H1 (cell line): Measurements from ENCODE around the gene BCL6B. TPM values are rescaled to one million over a fixed set of nuclear protein-coding genes. Genes with fewer than 3 reads are reported as not detected.

Experiments used
- CTCF ChIA-PET: fragments of 300-600 bp; sonication (Branson Sonifier 250); formaldehyde crosslinking; loops from one replicate; lab custom pipeline; 2021; ENCODE audit not compliant: partially characterized antibody; lab: Charles Lee
- POLR2A ChIA-PET: fragments of 300-600 bp; sonication (Branson Sonifier 250); formaldehyde crosslinking; loops from one replicate; lab custom pipeline; 2021; ENCODE audit warnings: inconsistent platforms; ENCODE audit not compliant: partially characterized antibody; lab: Charles Lee
- DNase-seq, 2 experiments: peaks; one replicate each; pipeline versions ENCODE4 v3.0.0 to v3.0.0-alpha.2; 2010 to 2022; ENCODE audit warnings: low spot score in 2 of 2, low read depth in 1 of 2, mixed read lengths in 1 of 2
- FAIRE-seq: peaks from 2 replicates; lab custom pipeline; 2011; peaks lifted over from hg19 to GRCh38; lab: Jason Lieb, UNC
- H2AFZ ChIP-seq: 2 replicates; pipeline ENCODE4 v1.8.1; 2012; ENCODE audit warnings: low read length, inconsistent platforms
- H2AK5ac ChIP-seq: 2 replicates; pipeline ENCODE4 v1.6.1; 2013; ENCODE audit warnings: low read depth, low read length
- H2BK120ac ChIP-seq: replicated peaks from 2 replicates; pipeline ENCODE3; 2013; ENCODE audit warnings: low read depth, low read length, inconsistent platforms
- H2BK12ac ChIP-seq: 2 replicates; pipeline ENCODE4 v1.6.1; 2013; ENCODE audit warnings: low read depth, low read length
- H2BK15ac ChIP-seq: 2 replicates; pipeline ENCODE4 v1.6.1; 2013; ENCODE audit warnings: low read length
- H2BK20ac ChIP-seq: 2 replicates; pipeline ENCODE4 v1.6.1; 2013; ENCODE audit warnings: low read length
- H2BK5ac ChIP-seq: 2 replicates; pipeline ENCODE4 v1.6.1; 2013; ENCODE audit warnings: low read depth, low read length
- H3K14ac ChIP-seq: 2 replicates; pipeline ENCODE4 v1.6.1; 2013; ENCODE audit warnings: inconsistent platforms; ENCODE audit not compliant: insufficient read length
- H3K18ac ChIP-seq: 2 replicates; pipeline ENCODE4 v1.6.1; 2013; ENCODE audit warnings: low read length; ENCODE audit errors: extremely low read depth
- H3K23ac ChIP-seq: 2 replicates; pipeline ENCODE4 v1.6.1; 2013; ENCODE audit warnings: inconsistent platforms; ENCODE audit not compliant: insufficient read length
- H3K23me2 ChIP-seq: 2 replicates; pipeline ENCODE4 v1.6.1; 2013; ENCODE audit warnings: low read depth, low read length
- H3K27ac ChIP-seq: 2 replicates; pipeline ENCODE4 v1.6.1; 2011; ENCODE audit warnings: low read depth, low read length, inconsistent platforms
- H3K27me3 ChIP-seq, 4 experiments: replicated peaks in 1 of 4; 1 replicate in 1 of 4; 2 replicates in 3 of 4; pipeline versions ENCODE4 v1.6.1 to v1.8.1; 2011 to 2013; ENCODE audit warnings: low read length in 3 of 4, mild to moderate bottlenecking in 3 of 4, inconsistent platforms in 2 of 4, mixed read lengths in 2 of 4, moderate library complexity in 1 of 4; ENCODE audit not compliant: control insufficient read depth in 3 of 4, insufficient read depth in 3 of 4; ENCODE audit errors: extremely low read depth in 1 of 4
- H3K36me3 ChIP-seq, 4 experiments: 2 replicates each; pipeline versions ENCODE4 v1.6.1 to v1.8.1; 2011 to 2013; ENCODE audit warnings: mild to moderate bottlenecking in 4 of 4, low read length in 3 of 4, moderate library complexity in 2 of 4, control low read depth in 1 of 4, inconsistent platforms in 1 of 4; ENCODE audit not compliant: insufficient read depth in 4 of 4, control insufficient read depth in 2 of 4
- H3K4ac ChIP-seq: replicated peaks from 2 replicates; pipeline ENCODE3; 2013; ENCODE audit warnings: low read length, low read depth, mixed read lengths, inconsistent platforms; ENCODE audit not compliant: insufficient read length
- H3K4me1 ChIP-seq, 4 experiments: replicated peaks in 1 of 4; 1 replicate in 1 of 4; 2 replicates in 3 of 4; pipeline versions ENCODE4 v1.6.1 to v1.8.1; 2011 to 2013; ENCODE audit warnings: low read length in 3 of 4, inconsistent platforms in 2 of 4, mixed read lengths in 1 of 4; ENCODE audit not compliant: insufficient read depth in 4 of 4, control insufficient read depth in 3 of 4
- H3K4me2 ChIP-seq, 2 experiments: 2 replicates each; pipeline versions ENCODE4 v1.6.1 to v1.8.1; 2011 to 2013; ENCODE audit warnings: low read depth in 2 of 2, low read length in 2 of 2, control low read depth in 1 of 2, inconsistent platforms in 1 of 2, mild to moderate bottlenecking in 1 of 2; ENCODE audit not compliant: insufficient read depth in 1 of 2
- H3K4me3 ChIP-seq, 4 experiments: fragments of 200-600, 300-600 bp in 1 of 4; sonication (generic), shearing (Covaris generic), sonication (Bioruptor Twin) in 1 of 4; 2 replicates each; pipeline versions ENCODE4 v1.5.1 to v1.8.1; 2011 to 2016; ENCODE audit warnings: low read length in 4 of 4, low read depth in 3 of 4, control low read depth in 2 of 4, inconsistent platforms in 2 of 4, mild to moderate bottlenecking in 2 of 4, mixed read lengths in 1 of 4, moderate library complexity in 1 of 4; ENCODE audit not compliant: insufficient read depth in 2 of 4; ENCODE audit errors: extremely low read depth in 1 of 4
- H3K56ac ChIP-seq: replicated peaks from 2 replicates; pipeline ENCODE3; 2013; ENCODE audit warnings: low read depth, mild to moderate bottlenecking, mixed read lengths, low read length, inconsistent platforms; ENCODE audit not compliant: insufficient read length
- H3K79me1 ChIP-seq: 2 replicates; pipeline ENCODE4 v1.6.1; 2013; ENCODE audit warnings: low read depth, low read length, control low read depth
- H3K79me2 ChIP-seq, 2 experiments: 2 replicates each; pipeline versions ENCODE4 v1.6.1 to v1.8.1; 2012 to 2013; ENCODE audit warnings: low read length in 2 of 2, mild to moderate bottlenecking in 2 of 2, inconsistent platforms in 1 of 2; ENCODE audit not compliant: insufficient read depth in 2 of 2, control insufficient read depth in 1 of 2
- H3K9ac ChIP-seq, 4 experiments: replicated peaks in 1 of 4; 1 replicate in 1 of 4; 2 replicates in 3 of 4; pipeline versions ENCODE4 v1.6.1 to v1.8.1; 2011 to 2013; ENCODE audit warnings: low read depth in 3 of 4, low read length in 3 of 4, control low read depth in 2 of 4, mild to moderate bottlenecking in 2 of 4, moderate library complexity in 2 of 4, inconsistent platforms in 1 of 4; ENCODE audit errors: extremely low read depth in 1 of 4
- H3K9me3 ChIP-seq, 2 experiments: 2 replicates each; pipeline versions ENCODE4 v1.6.1 to v1.8.1; 2012 to 2013; ENCODE audit warnings: mild to moderate bottlenecking in 2 of 2, moderate library complexity in 2 of 2, control low read depth in 1 of 2, inconsistent platforms in 1 of 2, low read depth in 1 of 2, low read length in 1 of 2, mixed read lengths in 1 of 2; ENCODE audit not compliant: insufficient read depth in 2 of 2
- H4K20me1 ChIP-seq, 2 experiments: replicated peaks in 1 of 2; 2 replicates each; pipeline versions ENCODE3 to v1.8.1; 2011 to 2013; ENCODE audit warnings: inconsistent platforms in 2 of 2, low read length in 2 of 2, mild to moderate bottlenecking in 1 of 2; ENCODE audit not compliant: insufficient read depth in 2 of 2, control insufficient read depth in 1 of 2
- H4K5ac ChIP-seq: 2 replicates; pipeline ENCODE4 v1.6.1; 2013; ENCODE audit warnings: low read length, low read depth, mixed read lengths, inconsistent platforms; ENCODE audit not compliant: insufficient read length
- H4K8ac ChIP-seq: 2 replicates; pipeline ENCODE4 v1.8.0; 2013; ENCODE audit warnings: mild to moderate bottlenecking, moderate library complexity, low read length, inconsistent platforms; ENCODE audit not compliant: insufficient read depth; ENCODE audit errors: extremely low read depth
- H4K91ac ChIP-seq: replicated peaks from 2 replicates; pipeline ENCODE3; 2013; ENCODE audit warnings: low read length, mixed read lengths, inconsistent platforms; ENCODE audit not compliant: insufficient read length
- BCL11A ChIP-seq, 2 experiments: IDR thresholded peaks; one replicate each; pipeline ENCODE4 v1.6.1; 2011; ENCODE audit warnings: low read depth in 2 of 2, low read length in 2 of 2, mild to moderate bottlenecking in 2 of 2
- WGBS, 2 experiments: shearing (Covaris generic) in 1 of 2; methylation state at CpG; one replicate each; pipeline versions ENCODE4 v1.1.6 to v1.1.7; 2013 to 2015; ENCODE audit warnings: low lambda C conversion rate in 2 of 2, mixed read lengths in 2 of 2, inconsistent platforms in 1 of 2, low coverage in 1 of 2, missing lambda C conversion rate in 1 of 2; ENCODE audit not compliant: insufficient replicate concordance in 2 of 2, insufficient coverage in 1 of 2, insufficient read length in 1 of 2; ENCODE audit errors: extremely low coverage in 1 of 2, missing lambda C conversion rate in 1 of 2; 5-methylcytosine and 5-hydroxymethylcytosine counted together
- polyA plus RNA-seq, 7 experiments: library from polyadenylated mRNA; depleted of rRNA in 3 of 7; stranded (reverse) in 5 of 7; unstranded in 2 of 7; fragments of >200 nt in 5 of 7; fragments of 200-250 nt in 2 of 7; gene quantifications; 1 replicate in 5 of 7; 2 replicates in 1 of 7; 4 replicates in 1 of 7; pipeline versions ENCODE4 v1.2.1 to v1.2.3, GENCODE V29; 2011 to 2013; ENCODE audit warnings: missing spikeins in 2 of 7, mixed read lengths in 2 of 7
- total RNA-seq: library from RNA; stranded (reverse); fragmentation: NEBNext Ultra II Directional; extraction: Animal tissue kit (Norgen Biotek cat#: 25700); gene quantifications from 2 replicates; pipeline ENCODE4 v1.2.1, GENCODE V29; 2021

BCL6B gene
- total and polyA plus RNA-seq, 2 of the 8 experiments (the other 6 are each of a cell fraction or from before 2014, with no cell fraction given) = 6.6 to 8.7 TPM

GRCh38 chr17:7024402-7024785, 1.5 kb downstream of the BCL6B start:
- H3K4me2 ChIP-seq = no peak overlapping the region; a peak in 1 of 4 replicates
- no peak overlapping the region for H2BK5ac ChIP-seq
- no peak overlapping the region for H3K4ac ChIP-seq
- WGBS, 2 experiments = 92% methylated on average over 8 of the region's 8 CpGs; no CpG with 5 or more reads in 1 of the 2 experiments
- H3K36me3 ChIP-seq = peaks cover 0 to 8% (median 3%) of the 10 kb centered on the region in 4 experiments; a peak in 1 of 8 replicates
- H4K5ac ChIP-seq = no peak overlapping the region
- no peak overlapping the region for H3K27ac ChIP-seq
- H3K27me3 ChIP-seq = peaks cover 0 to 16% (median 14%) of the 10 kb centered on the region in 4 experiments; a peak in 6 of 7 replicates
- no peak for TF ChIP-seq BCL11A (IDR thresholded peaks at IDR 0.05; ENCODE audit: low read depth in 2 of 2, low read length in 2 of 2)
- TF ChIP-seq, all 59 proteins: peak for 0
- DNase-seq (no peak), FAIRE-seq (no peak)
- H2AK5ac ChIP-seq = peak overlapping the region; percentile 60; the same call in 1 of the 2 replicates
- no peaks in the 10 kb centered on the region for H4K20me1 ChIP-seq
- H3K79me1 ChIP-seq = no peaks in the 10 kb centered on the region
- no peak overlapping the region for H2BK120ac ChIP-seq
- no peak overlapping the region for H3K18ac ChIP-seq
- no peak overlapping the region for H3K23ac ChIP-seq
- H4K8ac ChIP-seq = no peak overlapping the region
- ChIA-PET POLR2A (interaction anchor here (1.0 to 2.7 kb wide), 2 partner anchors 11 to 19 kb away, joined by 4 to 15 read pairs; partner anchors contain the start of gene SLC16A13), CTCF (interaction anchor here (0.6 to 2.4 kb wide), 5 partner anchors 8 to 153 kb away, joined by 3 to 6 read pairs (median 3); no protein-coding TSS in a partner anchor)
- no peaks in the 10 kb centered on the region for H3K9me3 ChIP-seq
- 0 out of 2 replicates have a peak overlapping the region, but pooled peaks have one; percentile 60 for H2BK12ac ChIP-seq
- no peaks in the 10 kb centered on the region for H3K79me2 ChIP-seq
- no peak overlapping the region for H4K91ac ChIP-seq
- H3K9ac ChIP-seq = no peak overlapping the region
- no peak overlapping the region for H3K4me3 ChIP-seq
- no peak overlapping the region for H2AFZ ChIP-seq
- H3K23me2 ChIP-seq = peaks cover 11% of the 10 kb centered on the region
- no peak overlapping the region for H3K14ac ChIP-seq
- H3K4me1 ChIP-seq = peaks cover 0 to 12% (median 5%) of the 10 kb centered on the region in 4 experiments; a peak in 6 of 7 replicates
- no peak overlapping the region for H2BK15ac ChIP-seq
- H3K56ac ChIP-seq = no peak overlapping the region
- no peak overlapping the region for H2BK20ac ChIP-seq
